Measurements from ENCODE around the gene FGFBP3.

GRCh38 chr10:91925022-91925320, 15.7 kb upstream of the FGFBP3 start:
- TF ChIP-seq POLR2A (IDR thresholded peaks at IDR 0.05; ENCODE audit: low read depth, low read length) (no peak), TAF1 (IDR thresholded peaks at IDR 0.05; ENCODE audit: borderline replicate concordance, low read depth, low read length) (no peak)
